Measurements from ENCODE around the gene PTDSS2. TPM values are rescaled to one million over a fixed set of nuclear protein-coding genes. Genes with fewer than 3 reads are reported as not detected.

The PTDSS2 gene
- polyA plus RNA-seq, 4 donors, result 9.5 to 20.3 (median 15.4) TPM

DNA sequence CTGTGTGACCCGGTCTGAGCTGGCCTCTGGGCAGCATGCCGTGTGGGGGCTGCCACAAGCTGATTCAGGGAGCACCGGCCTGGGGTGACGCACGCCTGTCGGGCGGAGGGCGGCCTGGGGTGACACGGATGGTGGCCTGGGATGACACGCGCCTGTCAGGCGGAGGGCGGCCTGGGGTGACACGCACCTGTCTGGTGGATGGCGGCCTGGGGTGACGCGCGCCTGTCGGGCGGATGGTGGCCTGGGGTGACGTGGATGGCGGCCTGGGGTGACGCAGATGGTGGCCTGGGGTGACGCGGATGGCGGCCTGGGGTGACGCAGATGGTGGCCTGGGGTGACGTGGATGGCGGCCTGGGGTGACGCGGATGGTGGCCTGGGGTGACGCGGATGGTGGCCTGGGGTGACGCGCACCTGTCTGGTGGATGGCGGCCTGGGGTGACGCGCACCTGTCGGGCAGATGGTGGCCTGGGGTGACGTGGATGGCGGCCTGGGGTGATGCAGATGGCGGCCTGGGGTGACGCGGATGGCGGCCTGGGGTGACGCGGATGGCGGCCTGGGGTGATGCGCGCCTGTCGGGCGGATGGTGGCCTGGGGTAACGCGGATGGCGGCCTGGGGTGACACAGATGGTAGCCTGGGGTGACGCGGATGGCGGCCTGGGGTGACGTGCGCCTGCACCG is 21.5 kb downstream of the PTDSS2 start:
- peaks cover 0 to 29% (median 0%) of the 10 kb centered on the region in 3 donors for H3K36me3 ChIP-seq (ENCODE audit: control insufficient read depth in 3 of 3, insufficient read depth in 2 of 3, low read depth in 1 of 3, low read length in 3 of 3)
- DNase-seq (no peak), FAIRE-seq (no peak)
- H3K4me1 ChIP-seq (ENCODE audit: control insufficient read depth in 3 of 3, insufficient read depth in 2 of 3, low read depth in 1 of 3, low read length in 2 of 3), result peaks cover 0 to 6% (median 5%) of the 10 kb centered on the region in 3 donors
- H3K27me3 ChIP-seq (ENCODE audit: control insufficient read depth in 3 of 3, insufficient read depth in 3 of 3, low read length in 3 of 3), result no peaks in the 10 kb centered on the region
- no peak overlapping the region for H3K27ac ChIP-seq (ENCODE audit: low read depth in 1 of 3, low read length in 2 of 3)
- no peaks in the 10 kb centered on the region for H3K9me3 ChIP-seq (ENCODE audit: control insufficient read depth in 2 of 2, insufficient read depth in 1 of 2, low read depth in 1 of 2, low read length in 1 of 2)
- H3K4me3 ChIP-seq (ENCODE audit: low read depth in 1 of 3, low read length in 3 of 3), result no peak overlapping the region
- 95 to 98% (median 97%) methylated on average over 48 to 61 of the region's 61 CpGs for WGBS, 3 donors

DNA sequence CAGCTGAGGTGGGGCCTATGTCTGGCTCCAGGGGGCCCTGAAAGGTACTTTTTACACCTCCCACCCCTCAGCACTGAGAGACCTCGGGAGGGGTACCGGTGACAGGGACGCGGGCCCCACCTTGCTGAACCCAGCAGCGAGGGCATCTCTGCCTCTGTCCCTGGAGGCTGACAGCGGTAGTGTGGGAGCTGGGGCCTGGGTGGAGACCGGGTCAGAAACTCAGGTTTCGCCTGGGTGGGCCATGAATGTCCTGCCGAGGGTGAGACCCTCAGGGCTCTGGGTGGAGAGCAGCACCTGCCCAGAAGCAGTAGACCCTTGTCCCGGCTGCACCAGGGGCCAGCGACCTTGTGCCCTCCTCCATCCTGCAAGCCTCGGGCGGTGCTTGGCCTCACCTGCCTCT is 22.2 kb downstream of the PTDSS2 start:
- Histone ChIP-seq H3K9me3 (ENCODE audit: control insufficient read depth in 2 of 2, insufficient read depth in 1 of 2, low read depth in 1 of 2, low read length in 1 of 2) (no peaks in the 10 kb centered on the region), H3K27ac (ENCODE audit: low read depth in 1 of 3, low read length in 2 of 3) (no peak overlapping the region), H3K4me3 (ENCODE audit: low read depth in 1 of 3, low read length in 3 of 3) (no peak overlapping the region), H3K27me3 (ENCODE audit: control insufficient read depth in 3 of 3, insufficient read depth in 3 of 3, low read length in 3 of 3) (no peaks in the 10 kb centered on the region), H3K36me3 (ENCODE audit: control insufficient read depth in 3 of 3, insufficient read depth in 2 of 3, low read depth in 1 of 3, low read length in 3 of 3) (peaks cover 0 to 34% (median 0%) of the 10 kb centered on the region in 3 donors), H3K4me1 (ENCODE audit: control insufficient read depth in 3 of 3, insufficient read depth in 2 of 3, low read depth in 1 of 3, low read length in 2 of 3) (peaks cover 0 to 6% (median 5%) of the 10 kb centered on the region in 3 donors)
- 83 to 91% (median 89%) methylated on average over 13 of the region's 13 CpGs for WGBS, 3 donors
- FAIRE-seq (no peak), DNase-seq (no peak)

DNA sequence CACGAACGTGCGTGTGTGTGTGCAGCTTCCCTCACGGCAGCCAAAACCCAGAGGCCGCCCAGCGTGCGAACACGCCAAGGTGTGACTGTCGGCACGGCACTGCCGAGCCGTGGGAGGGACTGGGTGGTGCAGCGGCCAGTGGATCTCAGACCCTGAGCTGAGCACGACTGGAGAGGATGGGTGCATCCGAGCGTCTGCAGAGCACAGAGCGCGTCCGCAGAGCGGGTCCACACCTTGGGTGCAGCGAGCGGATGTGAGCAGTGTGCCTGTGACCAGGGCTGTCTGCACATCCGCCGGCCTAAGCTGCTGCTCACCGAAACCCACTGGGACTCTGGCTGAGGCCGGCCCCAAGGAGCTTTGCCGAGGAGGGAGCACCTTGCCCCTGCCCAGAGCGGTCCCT is 22.7 kb downstream of the PTDSS2 start:
- DNase-seq, result no peak
- no peaks in the 10 kb centered on the region for H3K9me3 ChIP-seq (ENCODE audit: control insufficient read depth in 2 of 2, insufficient read depth in 1 of 2, low read depth in 1 of 2, low read length in 1 of 2)
- no peak overlapping the region for H3K27ac ChIP-seq (ENCODE audit: low read depth in 1 of 3, low read length in 2 of 3)
- H3K4me1 ChIP-seq (ENCODE audit: control insufficient read depth in 3 of 3, insufficient read depth in 2 of 3, low read depth in 1 of 3, low read length in 2 of 3), result peaks cover 0 to 6% (median 5%) of the 10 kb centered on the region in 3 donors
- no peak overlapping the region for H3K4me3 ChIP-seq (ENCODE audit: low read depth in 1 of 3, low read length in 3 of 3)
- FAIRE-seq, result no peak
- no peaks in the 10 kb centered on the region for H3K27me3 ChIP-seq (ENCODE audit: control insufficient read depth in 3 of 3, insufficient read depth in 3 of 3, low read length in 3 of 3)
- H3K36me3 ChIP-seq (ENCODE audit: control insufficient read depth in 3 of 3, insufficient read depth in 2 of 3, low read depth in 1 of 3, low read length in 3 of 3), result peaks cover 0 to 39% (median 0%) of the 10 kb centered on the region in 3 donors
- WGBS, 3 donors, result 95 to 96% (median 96%) methylated on average over 28 of the region's 28 CpGs

DNA sequence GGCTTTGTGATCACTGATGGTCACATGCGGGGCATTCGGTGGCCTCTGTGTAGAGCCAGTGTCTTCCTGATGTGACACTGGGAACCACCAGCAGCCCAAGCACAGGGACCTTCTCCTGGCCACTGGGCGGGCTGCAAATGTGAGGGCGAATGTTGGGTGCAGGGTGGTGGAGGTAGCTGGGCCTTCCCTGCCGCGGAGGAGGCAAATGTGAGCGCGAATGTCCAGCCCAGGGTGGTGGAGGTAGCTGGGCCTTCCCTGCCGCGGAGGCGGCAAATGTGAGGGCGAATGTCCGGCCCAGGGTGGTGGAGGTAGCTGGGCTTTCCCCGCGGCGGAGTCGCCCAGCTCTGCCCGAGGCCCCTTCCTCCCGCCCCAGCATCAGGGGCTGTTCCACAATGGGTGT is 23.3 kb downstream of the PTDSS2 start:
- Histone ChIP-seq H3K4me1 (ENCODE audit: control insufficient read depth in 3 of 3, insufficient read depth in 2 of 3, low read depth in 1 of 3, low read length in 2 of 3) (peaks cover 0 to 6% (median 5%) of the 10 kb centered on the region in 3 donors), H3K36me3 (ENCODE audit: control insufficient read depth in 3 of 3, insufficient read depth in 2 of 3, low read depth in 1 of 3, low read length in 3 of 3) (peaks cover 0 to 40% (median 0%) of the 10 kb centered on the region in 3 donors), H3K27me3 (ENCODE audit: control insufficient read depth in 3 of 3, insufficient read depth in 3 of 3, low read length in 3 of 3) (no peaks in the 10 kb centered on the region), H3K27ac (ENCODE audit: low read depth in 1 of 3, low read length in 2 of 3) (no peak overlapping the region), H3K4me3 (ENCODE audit: low read depth in 1 of 3, low read length in 3 of 3) (no peak overlapping the region), H3K9me3 (ENCODE audit: control insufficient read depth in 2 of 2, insufficient read depth in 1 of 2, low read depth in 1 of 2, low read length in 1 of 2) (no peaks in the 10 kb centered on the region)
- FAIRE-seq, result no peak
- no peak for DNase-seq
- 96 to 98% (median 97%) methylated on average over 16 to 19 of the region's 19 CpGs for WGBS, 3 donors

DNA sequence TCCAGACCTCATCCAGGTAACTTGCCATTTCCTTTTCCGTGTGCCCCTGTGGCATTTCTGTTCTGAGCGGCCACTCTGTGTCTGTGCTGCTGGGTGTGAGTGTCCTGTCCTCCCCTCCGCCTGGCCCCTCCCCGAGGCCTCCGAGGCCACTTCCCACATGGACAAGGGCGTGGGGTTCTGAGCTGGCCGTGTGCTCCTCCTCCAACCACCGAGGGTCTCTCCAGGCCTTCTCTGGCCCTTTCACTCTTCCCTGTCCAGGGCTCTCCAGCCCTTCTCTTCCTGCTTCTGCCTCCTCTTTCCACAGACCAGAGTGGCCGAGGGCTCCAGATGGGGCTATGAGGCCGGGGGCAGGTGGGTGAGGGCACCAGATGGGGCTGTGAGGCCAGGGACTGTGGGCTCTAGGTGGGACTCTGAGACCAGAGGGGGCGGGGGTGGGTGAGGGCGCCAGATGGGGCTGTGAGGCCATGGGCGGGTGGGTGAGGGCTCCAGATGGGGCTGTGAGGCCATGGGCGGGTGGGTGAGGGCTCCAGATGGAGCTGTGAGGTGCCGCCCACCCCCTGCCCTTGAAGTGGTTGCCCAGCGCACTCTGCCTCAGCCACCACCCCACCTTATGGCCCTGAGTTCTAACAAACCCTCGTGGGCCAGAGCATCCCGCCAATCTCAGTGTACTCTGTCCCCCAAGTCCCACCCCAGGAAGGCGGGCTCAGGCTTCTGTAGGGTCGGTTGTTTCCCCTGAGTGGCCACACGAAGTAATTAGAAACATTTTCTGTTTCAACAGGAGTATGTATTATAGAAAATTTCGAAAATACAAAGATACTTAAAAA is 24.1 kb downstream of the PTDSS2 start:
- H3K27me3 ChIP-seq (ENCODE audit: control insufficient read depth in 3 of 3, insufficient read depth in 3 of 3, low read length in 3 of 3), result no peaks in the 10 kb centered on the region
- FAIRE-seq (no peak), DNase-seq (no peak)
- no peak overlapping the region for H3K4me3 ChIP-seq (ENCODE audit: low read depth in 1 of 3, low read length in 3 of 3)
- peaks cover 0 to 6% (median 5%) of the 10 kb centered on the region in 3 donors for H3K4me1 ChIP-seq (ENCODE audit: control insufficient read depth in 3 of 3, insufficient read depth in 2 of 3, low read depth in 1 of 3, low read length in 2 of 3)
- no peaks in the 10 kb centered on the region for H3K9me3 ChIP-seq (ENCODE audit: control insufficient read depth in 2 of 2, insufficient read depth in 1 of 2, low read depth in 1 of 2, low read length in 1 of 2)
- no peak overlapping the region for H3K27ac ChIP-seq (ENCODE audit: low read depth in 1 of 3, low read length in 2 of 3)
- 83 to 91% (median 88%) methylated on average over 21 to 22 of the region's 22 CpGs for WGBS, 3 donors
- H3K36me3 ChIP-seq (ENCODE audit: control insufficient read depth in 3 of 3, insufficient read depth in 2 of 3, low read depth in 1 of 3, low read length in 3 of 3), result peaks cover 0 to 43% (median 0%) of the 10 kb centered on the region in 3 donors

DNA sequence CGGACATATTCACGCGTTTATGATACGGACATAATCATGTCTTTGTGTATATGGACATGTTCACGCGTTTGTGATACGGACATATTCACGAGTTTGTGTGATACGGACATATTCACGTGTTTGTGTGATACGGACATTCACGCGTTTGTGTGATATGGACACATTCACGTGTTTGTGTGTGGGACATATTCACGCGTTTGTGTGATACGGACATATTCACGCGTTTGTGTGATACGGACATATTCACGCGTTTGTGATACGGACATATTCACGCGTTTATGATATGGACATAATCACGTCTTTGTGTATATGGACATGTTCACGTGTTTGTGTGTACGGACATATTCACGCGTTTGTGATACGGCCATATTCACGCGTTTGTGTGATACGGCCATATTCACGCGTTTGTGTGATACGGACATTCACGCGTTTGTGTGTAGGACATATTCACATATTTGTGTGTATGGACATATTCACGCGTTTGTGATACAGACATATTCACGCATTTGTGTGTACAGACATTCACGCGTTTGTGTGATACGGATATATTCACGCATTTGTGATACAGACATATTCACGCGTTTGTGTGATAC is 24.9 kb downstream of the PTDSS2 start:
- Histone ChIP-seq H3K27me3 (ENCODE audit: control insufficient read depth in 3 of 3, insufficient read depth in 3 of 3, low read length in 3 of 3) (no peaks in the 10 kb centered on the region), H3K4me3 (ENCODE audit: low read depth in 1 of 3, low read length in 3 of 3) (no peak overlapping the region), H3K4me1 (ENCODE audit: control insufficient read depth in 3 of 3, insufficient read depth in 2 of 3, low read depth in 1 of 3, low read length in 2 of 3) (peaks cover 0 to 4% (median 3%) of the 10 kb centered on the region in 3 donors), H3K27ac (ENCODE audit: low read depth in 1 of 3, low read length in 2 of 3) (no peak overlapping the region), H3K36me3 (ENCODE audit: control insufficient read depth in 3 of 3, insufficient read depth in 2 of 3, low read depth in 1 of 3, low read length in 3 of 3) (peaks cover 0 to 47% (median 0%) of the 10 kb centered on the region in 3 donors), H3K9me3 (ENCODE audit: control insufficient read depth in 2 of 2, insufficient read depth in 1 of 2, low read depth in 1 of 2, low read length in 1 of 2) (no peaks in the 10 kb centered on the region)
- 96 to 98% (median 98%) methylated on average over 48 of the region's 48 CpGs for whole genome bisulfite sequencing, 3 donors
- FAIRE-seq (no peak), DNase-seq (no peak)

DNA sequence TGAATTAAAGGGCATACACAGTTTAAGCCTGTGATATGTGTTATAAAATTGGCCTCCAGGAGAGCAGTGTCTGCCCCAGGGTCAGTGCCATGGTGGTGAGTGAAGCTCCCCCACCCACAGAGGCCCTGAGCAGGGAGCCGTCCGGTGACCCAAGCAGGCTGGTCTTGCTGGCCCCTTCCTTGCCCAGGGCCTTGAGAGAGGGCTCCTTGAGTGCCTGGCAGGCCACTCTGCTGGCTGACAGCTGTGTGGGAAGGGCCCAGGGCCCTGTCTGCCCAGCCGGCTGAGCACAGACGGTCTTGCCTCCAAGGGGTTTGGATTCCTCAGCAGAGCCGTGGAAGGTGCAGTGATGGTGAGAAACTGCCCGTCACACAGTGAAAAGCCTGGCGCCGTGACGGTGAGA is 25.9 kb downstream of the PTDSS2 start:
- 94 to 98% (median 94%) methylated on average over 9 of the region's 9 CpGs for WGBS, 3 donors
- Histone ChIP-seq H3K27ac (ENCODE audit: low read depth in 1 of 3, low read length in 2 of 3) (no peak overlapping the region), H3K36me3 (ENCODE audit: control insufficient read depth in 3 of 3, insufficient read depth in 2 of 3, low read depth in 1 of 3, low read length in 3 of 3) (peaks cover 0 to 51% (median 0%) of the 10 kb centered on the region in 3 donors), H3K9me3 (ENCODE audit: control insufficient read depth in 2 of 2, insufficient read depth in 1 of 2, low read depth in 1 of 2, low read length in 1 of 2) (no peaks in the 10 kb centered on the region), H3K4me1 (ENCODE audit: control insufficient read depth in 3 of 3, insufficient read depth in 2 of 3, low read depth in 1 of 3, low read length in 2 of 3) (no peaks in the 10 kb centered on the region), H3K27me3 (ENCODE audit: control insufficient read depth in 3 of 3, insufficient read depth in 3 of 3, low read length in 3 of 3) (no peaks in the 10 kb centered on the region), H3K4me3 (ENCODE audit: low read depth in 1 of 3, low read length in 3 of 3) (no peak overlapping the region)
- no peak for DNase-seq
- no peak for FAIRE-seq

DNA sequence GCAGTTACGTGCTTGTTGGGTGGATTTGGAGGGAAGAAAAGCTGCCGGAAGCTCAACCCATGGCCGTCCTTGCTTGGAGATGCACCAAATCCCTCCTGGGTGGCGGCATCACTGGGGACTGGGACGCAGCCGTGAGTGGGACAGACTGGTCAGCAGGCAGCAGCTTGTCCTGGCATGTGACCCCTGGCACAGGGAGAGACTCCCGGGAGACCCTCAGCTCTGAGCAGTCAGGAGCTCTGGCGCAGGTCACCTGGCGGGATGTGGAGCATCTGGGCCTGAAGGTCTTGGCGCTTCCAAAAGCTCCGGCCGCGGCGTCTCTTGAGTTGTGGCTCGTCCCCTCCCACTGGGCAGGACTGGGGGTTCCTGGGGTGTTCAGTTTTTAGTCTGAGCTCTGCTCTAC is 26.3 kb downstream of the PTDSS2 start:
- WGBS, 3 donors, result 96 to 98% (median 97%) methylated on average over 15 of the region's 15 CpGs
- Histone ChIP-seq H3K27ac (ENCODE audit: low read depth in 1 of 3, low read length in 2 of 3) (no peak overlapping the region), H3K4me3 (ENCODE audit: low read depth in 1 of 3, low read length in 3 of 3) (no peak overlapping the region), H3K9me3 (ENCODE audit: control insufficient read depth in 2 of 2, insufficient read depth in 1 of 2, low read depth in 1 of 2, low read length in 1 of 2) (no peaks in the 10 kb centered on the region), H3K4me1 (ENCODE audit: control insufficient read depth in 3 of 3, insufficient read depth in 2 of 3, low read depth in 1 of 3, low read length in 2 of 3) (no peaks in the 10 kb centered on the region), H3K27me3 (ENCODE audit: control insufficient read depth in 3 of 3, insufficient read depth in 3 of 3, low read length in 3 of 3) (no peaks in the 10 kb centered on the region), H3K36me3 (ENCODE audit: control insufficient read depth in 3 of 3, insufficient read depth in 2 of 3, low read depth in 1 of 3, low read length in 3 of 3) (peaks cover 0 to 51% (median 0%) of the 10 kb centered on the region in 3 donors)
- FAIRE-seq (no peak), DNase-seq (no peak)
